A172 (cell line): ENCODE measurements around the gene GID4. TPM values are rescaled to one million over a fixed set of nuclear protein-coding genes. Genes with fewer than 3 reads are reported as not detected.
A peak's percentile ranks its signal among the peaks of the same experiment; 100 is the strongest.

Experiments
- DNase-seq: peaks from one replicate; pipeline ENCODE4 v3.0.0-alpha.2; 2015; ENCODE audit warnings: low spot score
- total RNA-seq: library from RNA; depleted of rRNA; stranded (reverse); fragments of >200 nt; shearing (Covaris generic); gene quantifications from 2 replicates; pipeline ENCODE4 v1.2.3, GENCODE V29; 2014

Gene GID4
- total RNA-seq, 1 experiment from 2014 or later: 7.7 TPM

DNA sequence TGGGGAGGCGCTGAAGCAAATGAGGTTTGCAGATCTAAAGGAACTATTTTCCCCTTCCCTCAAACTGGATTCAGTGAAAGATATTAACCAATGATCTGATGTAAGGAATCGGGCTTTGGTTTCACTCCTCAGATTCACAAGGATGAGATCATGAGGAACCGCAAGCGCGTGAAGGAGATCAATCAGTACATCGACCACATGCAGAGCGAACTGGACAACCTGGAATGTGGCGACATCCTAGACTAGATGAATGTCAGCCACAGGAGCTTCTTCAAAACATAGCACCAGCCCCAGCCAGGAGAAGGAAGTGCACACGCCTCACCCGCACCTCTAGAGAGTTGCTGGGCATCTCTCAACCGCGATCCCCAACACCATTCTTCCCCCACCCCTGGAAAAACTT lies 22.8 kb upstream of the GID4 start:
- DNase-seq: no peak

DNA sequence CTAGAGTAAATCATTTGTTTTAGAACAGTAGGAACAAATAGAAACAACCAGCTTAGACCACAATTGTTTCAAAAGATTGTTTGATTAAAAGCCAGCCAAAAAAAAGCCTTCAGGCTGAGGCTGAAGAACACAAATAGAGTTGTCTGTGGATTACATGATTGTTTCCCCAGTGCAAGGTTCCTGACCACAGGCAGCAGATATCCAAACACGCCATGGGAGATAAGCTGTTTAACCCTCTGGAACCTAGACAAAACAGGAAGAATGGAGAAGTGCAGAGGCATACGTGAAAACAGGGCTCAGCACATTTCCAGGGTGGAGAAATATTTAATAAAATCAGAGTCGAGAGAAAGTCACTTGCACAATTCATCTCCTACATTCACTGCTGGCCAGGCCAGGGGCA lies 21.2 kb upstream of the GID4 start:
- DNase-seq: no peak

DNA sequence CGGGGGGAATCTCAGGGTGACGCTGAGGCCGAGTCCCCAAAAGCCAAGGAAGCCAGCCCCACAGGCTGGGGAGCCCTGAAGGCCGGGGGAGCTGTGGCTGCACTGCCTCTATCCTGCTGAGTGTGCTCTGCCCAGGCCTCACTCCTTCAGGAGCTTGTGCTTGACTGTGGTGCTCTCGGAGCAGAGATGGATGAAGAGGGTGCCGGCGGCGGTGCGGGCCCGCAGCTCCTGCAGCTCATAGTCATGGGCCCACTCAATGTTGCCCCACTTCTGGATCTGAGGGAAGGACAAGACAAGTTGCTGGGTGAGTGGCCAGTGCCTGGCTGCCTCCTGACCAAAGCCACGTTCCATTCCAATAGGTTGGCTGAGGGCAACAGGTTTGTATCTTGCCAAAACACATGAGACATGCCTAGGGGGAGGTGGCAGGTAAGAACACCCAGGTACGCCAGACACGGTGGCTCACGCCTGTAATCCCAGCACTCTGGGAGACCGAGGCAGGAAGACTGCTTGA lies 20.7 kb upstream of the GID4 start:
- no peak for DNase-seq

DNA sequence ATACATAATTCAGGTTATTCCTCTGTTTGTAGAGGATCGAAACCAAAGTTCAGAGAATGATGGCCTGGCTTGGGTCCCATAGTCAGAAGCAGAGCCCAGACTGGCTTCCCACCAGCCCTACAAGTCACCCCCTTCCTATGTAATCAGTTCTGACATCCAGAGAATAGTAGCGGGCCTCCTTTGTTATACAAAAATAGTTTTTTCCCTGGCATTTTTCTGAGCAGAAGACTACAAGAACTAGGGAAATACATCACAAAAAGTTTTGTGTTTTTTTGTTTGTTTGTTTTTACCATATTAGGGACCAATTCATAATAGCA lies 19.4 kb upstream of the GID4 start:
- DNase-seq: no peak

DNA sequence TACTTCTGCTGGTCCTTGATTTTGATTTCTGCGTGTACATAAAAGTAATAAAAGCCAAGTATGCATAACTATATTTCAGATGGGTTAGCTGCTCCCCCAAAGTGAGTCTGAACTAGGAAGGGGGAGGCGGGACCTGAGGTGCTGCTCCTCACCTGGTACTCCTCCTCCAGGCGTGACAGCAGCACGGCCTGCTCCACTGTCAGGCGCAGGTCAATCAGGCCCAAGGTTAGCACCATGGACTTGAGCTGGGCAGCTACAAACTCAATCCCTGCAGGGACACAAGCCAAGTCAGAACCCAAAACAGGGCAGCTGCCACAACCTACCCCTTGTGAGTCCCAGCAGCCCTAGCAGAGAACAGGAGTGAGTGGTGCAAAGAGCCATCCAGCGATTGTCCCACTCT lies 18.2 kb upstream of the GID4 start:
- DNase-seq: no peak

DNA sequence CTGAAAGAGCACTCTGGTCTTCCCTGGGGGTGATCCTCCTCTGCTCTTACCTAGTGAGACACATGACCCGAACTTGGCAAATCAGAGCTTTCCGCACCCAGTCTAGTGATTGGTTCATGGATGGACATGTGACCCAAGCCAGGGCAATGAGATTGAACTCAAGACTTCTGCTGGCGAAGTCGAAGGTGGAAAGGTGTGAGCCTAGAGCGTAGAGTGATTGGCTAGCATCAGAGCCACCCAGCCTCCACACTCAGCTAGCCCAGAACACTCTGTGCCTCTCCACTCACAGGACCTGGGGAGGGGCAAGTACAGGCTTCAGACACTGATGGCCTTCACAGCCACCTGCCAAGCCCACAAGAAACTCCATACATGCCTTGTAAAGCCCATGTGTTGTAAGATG lies 17.8 kb upstream of the GID4 start:
- no peak for DNase-seq

DNA sequence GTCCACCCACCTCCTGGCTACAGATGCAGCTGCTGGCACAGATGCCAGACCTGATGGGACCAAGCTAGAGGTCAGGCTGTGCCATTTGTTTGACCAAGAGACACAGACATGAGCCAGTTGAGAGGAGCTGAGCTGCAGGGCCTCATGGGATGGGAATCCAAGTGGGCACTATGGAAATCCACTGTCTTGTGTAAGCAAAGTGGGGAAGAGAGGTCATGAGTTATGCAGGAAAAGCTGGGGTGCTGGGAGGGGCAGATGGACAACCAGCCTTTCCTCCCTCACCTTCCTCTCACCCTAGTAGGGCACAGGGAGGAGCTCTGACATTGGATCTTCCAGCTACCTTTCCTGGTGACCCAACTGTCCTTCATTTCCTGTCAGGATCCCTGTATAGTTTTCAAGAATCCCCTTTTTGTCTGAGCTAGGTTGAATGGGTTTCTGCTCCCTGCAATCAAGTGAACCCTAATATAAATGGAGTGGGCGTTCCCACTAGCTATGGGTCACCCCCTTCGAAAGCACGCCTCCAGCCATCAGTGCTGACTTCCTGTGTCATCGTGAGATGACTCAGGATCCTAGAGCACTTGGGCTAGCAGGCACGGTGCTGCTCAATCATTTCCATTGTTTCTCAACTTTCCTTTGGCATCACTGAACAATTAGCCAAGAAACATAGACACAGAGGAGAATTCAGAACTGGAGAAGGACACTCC lies 13.8 kb upstream of the GID4 start:
- DNase-seq: peak; percentile 74

DNA sequence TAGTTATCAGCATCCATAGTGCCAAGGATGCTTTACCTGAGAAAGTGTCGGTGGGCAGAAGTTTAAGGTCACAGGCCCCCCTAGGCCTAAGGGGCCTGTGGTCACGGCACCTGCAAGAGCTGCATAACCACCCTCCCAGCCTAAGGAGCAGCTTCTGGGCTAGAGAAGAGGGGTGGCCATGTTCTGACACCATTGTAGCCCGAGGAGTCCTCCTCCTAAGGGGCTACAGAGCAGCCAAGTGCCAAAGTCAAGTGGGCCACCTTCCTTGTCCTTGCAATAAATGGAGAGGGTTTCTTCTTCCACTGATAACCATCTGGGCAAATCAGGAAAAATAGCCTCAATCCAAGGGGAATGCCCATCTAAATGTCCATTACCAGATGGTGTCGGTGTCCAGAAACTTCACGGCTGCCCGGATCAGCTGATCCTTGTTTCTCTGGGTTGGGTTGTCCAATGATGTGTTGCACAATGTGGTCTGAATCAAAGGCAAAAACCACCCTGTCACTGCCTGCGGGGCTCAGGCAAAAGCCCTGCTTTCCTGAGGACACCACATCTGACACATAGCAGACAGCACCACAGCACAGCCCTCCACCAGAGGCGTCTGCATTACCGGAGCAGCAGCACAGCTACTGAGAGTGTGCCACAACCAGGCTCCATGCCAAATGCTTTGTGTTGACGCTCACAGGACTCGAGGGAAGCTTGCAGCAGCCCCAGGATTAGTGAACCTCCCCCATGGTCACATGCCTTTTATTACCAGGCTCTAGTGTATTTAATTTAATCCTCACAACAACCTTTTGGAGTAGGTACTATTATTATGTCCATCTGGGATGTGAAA lies 13.0 kb upstream of the GID4 start:
- peak; percentile 64 for DNase-seq

DNA sequence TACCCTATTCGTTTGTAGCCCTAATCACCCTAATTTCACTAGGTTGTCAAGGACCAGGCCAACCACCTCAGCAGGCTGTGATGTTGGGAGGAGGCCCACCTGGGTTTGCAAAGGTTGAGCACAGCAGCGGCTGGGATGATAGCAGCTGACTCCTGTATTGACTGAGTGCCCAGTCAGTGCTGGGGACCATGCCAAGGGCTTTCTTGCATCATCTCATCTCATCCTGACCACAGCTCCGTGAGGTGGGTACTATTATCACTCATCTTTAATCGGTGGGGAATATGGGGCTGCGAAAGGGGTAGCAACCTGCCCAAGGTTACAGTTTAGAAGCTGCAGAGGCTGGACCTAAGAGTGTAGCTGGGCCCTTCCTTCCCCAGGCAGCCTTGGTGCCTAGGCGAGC lies 11.9 kb upstream of the GID4 start:
- DNase-seq: no peak

DNA sequence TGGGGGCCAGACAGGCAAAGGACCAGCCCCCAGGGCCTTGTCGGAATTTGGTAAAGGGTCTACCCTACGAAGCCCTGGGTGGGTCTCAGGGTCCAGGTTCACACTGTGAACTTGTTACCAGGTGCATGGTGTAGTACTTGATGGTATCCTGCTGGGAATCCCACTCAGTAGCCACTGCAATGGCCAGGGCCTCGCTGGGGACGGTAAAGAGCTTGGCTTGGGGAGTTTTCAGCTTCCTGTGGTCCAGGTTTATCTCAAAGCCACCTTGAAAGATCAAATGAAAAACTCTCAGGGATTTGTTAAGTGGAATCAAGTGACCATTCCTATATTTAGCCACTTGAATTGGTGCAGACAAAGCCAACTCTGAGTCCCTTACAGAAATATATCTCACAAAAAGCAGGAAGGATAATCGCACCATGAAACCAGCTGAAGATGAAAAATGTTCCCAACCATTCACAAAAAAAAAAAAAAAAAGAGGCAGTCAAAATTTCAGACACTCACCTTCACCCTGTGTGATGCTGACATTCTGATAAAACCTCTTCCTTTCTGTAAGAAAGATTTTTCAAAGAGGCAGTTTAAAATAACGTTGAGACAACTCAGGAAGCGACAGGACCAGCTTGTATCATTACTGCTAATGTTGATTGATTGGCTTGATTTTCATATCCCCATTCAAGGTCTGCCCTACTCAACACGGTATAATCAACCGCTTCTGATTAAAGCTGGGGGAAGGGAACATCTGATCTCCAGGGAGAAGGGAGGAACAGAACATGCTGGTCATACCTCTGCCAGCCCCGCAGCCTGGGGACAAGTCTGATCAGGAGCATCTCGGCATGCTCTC lies 10.9 kb upstream of the GID4 start:
- DNase-seq: no peak

DNA sequence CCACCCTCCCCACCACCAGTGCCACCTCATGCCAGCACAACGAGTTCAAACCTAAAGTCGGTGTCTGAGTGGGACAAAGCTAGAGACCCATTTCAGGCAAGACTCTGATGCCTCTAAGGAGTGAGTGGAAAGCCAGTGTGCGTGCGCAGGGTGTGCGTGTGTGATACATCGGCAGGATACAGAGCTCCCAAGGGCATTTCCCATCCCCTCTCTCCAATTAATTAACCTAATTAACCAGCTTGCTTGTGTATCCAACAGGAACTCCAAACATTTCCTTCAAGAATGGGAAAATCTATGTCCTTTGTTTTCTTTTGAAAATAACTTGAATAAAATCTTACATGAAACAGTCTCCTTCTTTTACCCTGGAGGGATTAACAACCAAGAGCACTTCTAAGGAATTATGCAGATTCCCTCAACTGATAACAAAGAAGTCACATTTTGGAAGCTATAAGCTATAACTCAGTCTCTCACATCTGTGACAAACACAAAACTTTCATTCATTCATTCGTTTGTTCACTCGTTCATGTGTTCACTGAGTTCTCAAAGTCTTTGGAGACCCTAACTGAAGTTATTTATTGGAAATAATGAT lies 10.2 kb upstream of the GID4 start:
- no peak for DNase-seq

DNA sequence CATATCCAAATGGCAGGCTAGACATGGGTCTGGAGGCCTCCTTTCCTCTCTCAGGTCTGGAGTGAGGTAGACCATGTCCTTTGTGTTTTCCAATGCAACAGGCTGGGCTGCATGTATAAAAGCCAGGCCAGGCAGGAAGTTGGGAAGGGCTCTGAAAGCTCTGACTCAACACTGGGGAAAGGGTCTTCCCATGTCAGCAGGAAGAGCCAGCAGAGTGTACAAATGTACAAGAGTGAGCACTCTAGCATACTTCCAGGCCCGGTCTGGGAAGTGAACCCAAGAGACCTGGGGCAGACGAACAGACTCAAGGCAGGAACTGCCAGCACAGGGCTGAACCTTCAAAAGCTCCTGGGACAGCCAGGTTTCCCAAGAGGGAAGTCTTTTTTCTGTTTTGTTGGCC lies 7.3 kb upstream of the GID4 start:
- DNase-seq: no peak

DNA sequence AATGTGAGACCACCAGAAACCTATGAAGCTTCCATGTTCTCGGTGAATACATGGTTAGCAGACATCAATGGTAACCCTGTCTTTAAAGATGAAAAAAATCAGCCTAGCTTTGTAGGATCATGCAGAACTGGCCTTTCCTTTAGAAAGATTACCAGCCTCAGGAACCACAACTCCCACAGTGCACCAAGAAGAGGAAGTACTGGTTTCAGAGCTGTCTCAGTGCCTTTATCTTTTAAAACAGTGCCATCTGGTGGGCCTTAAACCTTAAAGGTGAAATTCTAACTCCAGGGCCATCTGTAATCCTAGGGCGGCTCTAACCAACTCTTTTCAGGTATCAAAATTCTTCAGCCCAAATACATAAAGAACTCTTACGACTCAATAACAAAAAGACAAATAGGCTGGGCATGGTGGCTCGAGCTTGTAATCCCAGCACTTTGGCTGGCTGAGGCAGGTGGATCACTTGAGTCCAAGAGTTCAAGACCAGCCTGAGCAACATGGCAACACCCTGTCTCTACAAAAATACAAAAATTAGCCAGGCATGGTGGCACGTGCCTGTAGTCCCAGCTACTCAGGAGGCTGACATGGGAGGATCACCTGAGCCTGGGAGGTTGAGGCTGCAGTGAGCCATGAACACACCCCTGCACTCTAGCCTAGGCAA lies 5.6 kb upstream of the GID4 start:
- peak; percentile 90 for DNase-seq

DNA sequence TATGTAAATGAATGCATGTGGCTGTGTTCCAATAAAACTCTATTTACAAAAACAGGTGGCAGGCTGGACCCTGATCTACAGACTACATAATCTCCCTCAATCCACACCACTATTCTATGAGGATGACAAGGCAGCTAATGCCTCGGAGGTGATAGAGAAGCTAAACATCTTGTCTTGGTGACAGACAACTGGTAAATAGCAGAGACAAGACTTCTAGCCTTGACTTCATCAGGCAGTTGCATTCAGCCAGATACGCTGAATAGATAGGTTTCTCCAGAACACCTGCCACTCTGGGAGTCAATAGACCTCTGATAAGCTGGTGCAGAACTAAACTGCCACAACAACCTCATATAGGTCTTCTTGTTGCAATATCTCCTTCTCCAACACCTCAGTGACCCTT lies 3.5 kb upstream of the GID4 start:
- DNase-seq: no peak

DNA sequence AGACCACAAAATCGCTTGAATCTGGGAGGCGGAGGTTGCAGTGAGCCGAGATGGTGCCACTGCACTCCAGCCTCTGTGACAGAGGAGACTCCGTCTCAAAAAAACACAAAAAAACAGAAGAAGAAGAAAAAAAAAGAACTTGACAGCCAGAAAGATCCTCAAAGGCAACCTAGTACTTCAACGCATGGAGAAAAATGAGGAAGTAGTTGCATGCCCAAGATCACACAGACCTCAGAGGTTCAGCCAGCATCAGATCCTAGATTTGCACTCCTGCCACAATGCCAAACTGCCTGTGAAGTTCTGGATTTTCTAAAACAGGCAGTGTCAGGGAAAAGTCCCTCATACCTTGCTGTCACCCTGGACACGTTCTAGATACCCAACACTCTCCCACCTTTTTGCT lies 1.7 kb upstream of the GID4 start:
- no peak for DNase-seq

DNA sequence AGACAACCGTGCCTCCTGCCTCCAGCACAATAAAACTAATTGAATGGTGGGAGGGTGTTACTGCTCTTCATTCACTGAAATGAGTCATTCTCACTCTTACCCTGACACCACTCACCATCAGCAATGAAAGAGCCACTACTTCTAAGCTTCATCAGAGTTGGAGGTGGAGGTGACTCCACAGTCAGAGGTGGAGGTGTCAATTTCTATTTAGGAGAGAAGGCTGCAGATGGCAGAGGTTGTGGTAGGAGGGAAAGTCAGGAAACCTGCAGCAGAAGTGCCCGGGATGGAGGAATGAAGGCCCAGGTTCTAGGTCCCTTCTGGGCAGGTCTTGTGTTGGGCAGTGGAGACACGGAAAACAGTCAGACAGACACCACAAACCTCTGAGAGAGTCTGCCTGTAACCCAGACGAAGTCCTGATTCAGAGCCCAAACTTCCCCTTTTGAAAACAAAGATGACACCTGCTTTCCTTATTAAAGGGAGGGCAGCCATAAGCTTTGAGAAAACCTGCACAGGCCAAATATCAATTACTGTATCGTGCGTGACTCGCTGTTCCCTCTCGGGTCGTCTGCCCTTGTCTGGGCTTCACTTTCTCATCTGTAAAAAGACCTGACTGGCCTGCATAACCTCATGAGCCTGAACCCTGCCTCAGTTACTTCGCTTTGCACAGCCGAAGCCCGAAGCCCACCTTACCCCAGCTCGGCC lies 908 bp upstream of the GID4 start:
- DNase-seq: no peak

DNA sequence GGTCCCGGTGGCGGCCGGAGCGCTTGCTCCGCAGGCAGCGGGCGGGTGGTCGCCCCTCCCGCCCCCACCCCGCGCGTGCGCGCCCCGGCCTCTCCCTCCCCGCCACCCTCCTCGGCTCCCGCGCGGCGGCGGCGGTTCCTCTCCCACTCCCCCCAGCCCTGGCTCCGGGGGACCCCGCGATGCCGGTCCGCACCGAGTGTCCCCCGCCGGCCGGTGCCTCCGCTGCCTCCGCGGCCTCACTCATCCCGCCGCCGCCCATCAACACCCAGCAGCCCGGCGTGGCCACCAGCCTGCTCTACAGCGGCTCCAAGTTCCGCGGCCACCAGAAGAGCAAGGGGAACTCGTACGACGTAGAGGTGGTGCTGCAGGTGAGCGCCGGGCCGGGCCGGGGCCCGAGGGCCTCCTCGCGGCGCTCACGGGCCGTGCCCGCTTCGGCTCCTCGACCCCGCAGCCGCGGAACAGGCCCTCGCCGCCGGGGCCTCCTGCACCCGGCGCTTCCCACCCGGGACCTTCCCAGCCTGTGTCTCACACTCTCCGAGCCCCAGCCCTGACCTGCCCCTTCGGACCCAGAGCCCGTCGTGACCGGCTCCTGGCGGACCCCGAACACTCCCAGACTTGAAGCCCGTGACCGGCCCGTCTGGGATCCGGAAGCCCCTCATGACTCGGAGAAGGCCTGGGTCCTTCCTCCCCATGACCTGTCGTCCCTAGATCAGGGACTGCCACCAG lies 490 bp downstream of the GID4 start:
- DNase-seq: no peak

DNA sequence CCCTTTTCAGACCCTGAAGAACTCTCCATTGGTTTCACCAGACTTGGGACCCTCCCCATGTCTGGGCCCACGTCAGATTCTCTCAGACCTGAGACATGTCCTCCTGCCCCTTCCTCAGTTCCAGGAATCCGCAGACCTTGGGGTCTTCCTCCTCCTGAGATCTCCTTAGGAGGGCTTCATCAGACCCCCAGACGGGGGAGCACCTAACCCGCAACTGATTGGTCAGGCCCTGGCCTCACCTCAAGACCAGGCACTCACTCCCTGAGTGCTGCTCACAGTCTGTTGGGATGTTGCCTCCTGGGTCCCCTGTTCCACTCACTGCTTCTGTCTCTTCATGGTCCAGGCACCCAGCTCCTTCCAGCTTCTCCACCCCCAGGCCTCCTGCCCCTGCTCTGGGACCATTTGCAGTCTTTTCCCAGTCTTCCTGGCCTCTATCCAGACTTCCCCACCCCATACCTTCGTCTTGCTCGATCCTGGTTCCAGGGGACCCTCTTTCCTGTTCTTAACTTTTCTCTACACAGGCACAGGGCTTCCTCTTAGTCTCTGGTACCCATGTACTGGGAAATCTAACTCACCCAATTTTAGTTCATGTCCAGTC lies 1.2 kb downstream of the GID4 start:
- no peak for DNase-seq

DNA sequence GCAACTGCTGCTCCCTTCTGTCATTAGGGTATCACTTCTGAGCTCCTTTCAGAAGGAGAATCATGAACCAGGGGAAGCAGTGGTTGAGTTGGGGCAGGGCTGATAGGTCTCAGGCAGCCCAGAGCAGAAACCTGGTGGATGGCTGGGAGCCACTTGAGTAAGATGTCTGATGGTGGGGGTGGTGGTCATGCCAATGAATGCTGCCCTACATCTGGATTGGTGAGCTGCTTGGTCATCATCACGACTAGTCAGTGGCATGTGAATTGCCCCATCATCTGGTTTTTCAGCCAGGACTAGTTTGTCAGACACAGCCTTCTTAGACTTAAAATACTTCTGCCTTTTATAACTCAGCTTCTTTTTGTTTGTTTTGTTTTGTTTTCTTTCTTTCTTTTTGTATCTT lies 2.6 kb downstream of the GID4 start:
- peak; percentile 29 for DNase-seq

DNA sequence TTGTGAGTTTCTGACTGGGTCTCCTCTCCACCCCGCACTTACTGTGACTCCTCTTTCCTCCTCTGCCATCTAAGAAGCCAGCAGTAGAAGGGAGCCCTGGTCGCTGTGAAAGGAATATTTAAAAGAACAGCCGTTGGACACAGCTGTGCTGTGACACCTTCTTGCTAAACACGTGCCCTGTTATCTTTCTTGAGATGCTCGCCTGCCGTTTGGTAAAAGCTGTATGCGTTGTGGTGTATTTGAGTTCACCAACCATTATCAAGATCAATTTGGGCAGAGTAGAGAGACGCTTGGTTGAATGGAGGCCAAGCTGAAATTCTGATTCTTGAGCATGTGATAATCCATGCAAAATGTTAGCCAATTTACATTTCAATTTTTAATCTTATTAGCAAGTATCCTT lies 3.8 kb downstream of the GID4 start:
- DNase-seq: no peak
